Measurements from ENCODE around the gene PDE4B.

The PDE4B gene

DNA sequence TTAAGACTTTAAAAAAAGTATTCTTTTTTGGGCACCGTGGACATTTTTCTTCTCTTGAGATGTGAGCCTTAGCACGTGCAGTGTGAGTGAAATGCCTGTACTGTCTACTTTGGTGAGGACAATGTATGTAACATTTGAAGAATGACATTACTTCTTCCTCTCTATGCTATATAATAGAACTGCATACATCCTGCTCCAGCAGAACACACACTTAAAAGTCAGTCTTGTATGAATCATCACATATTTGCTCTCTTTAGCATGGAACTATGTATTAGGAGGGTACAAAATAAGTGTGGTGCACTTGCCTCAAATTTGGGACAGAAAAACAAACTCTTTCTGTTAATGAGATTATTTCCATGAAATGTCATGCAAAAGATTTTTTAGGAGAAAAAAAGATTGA is 382.9 kb downstream of the PDE4B start:
- DNase-seq (ENCODE audit: low read depth): no peak
- H3K4me3 ChIP-seq (ENCODE audit: low read depth, low read length): no peak overlapping the region
- no peak for TF ChIP-seq CTCF (IDR thresholded peaks at IDR 0.05; ENCODE audit: control insufficient read depth, extremely low read depth, insufficient read depth)

DNA sequence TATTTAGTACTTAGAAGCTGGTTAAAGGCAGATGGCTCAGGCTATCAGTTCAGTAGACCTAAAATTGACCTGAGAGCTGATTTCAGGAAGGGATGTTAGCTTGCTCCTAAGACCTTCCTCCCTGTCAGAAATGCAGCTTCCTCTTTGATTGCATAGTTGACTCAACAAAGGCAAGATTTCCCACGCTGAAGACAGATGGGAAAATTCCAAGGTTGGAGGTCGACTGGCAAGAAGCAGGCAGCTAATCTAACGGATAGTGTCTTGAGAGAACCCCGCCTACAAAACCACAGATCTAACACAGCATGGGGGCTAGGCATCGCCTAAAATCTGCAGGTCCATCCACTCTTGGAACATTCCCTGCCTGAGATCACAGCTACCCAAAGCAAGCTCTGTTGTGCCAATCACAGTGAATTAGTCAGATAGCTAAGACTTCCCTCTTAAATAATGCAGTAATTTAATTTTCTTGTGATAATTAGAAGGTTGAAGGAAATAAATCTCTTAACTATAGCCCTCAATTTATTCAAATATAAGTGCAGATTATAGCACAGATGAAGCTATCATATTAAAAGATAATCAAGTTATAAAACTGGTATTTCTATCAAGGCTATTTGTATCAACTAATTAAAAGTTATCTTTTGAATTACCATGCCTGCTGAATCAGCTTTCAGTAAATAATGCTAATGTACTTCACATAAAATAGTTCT is 383.5 kb downstream of the PDE4B start:
- no peak for DNase-seq (ENCODE audit: low read depth)
- TF ChIP-seq CTCF (IDR thresholded peaks at IDR 0.05; ENCODE audit: control insufficient read depth, extremely low read depth, insufficient read depth): no peak
- no peak overlapping the region for H3K4me3 ChIP-seq (ENCODE audit: low read depth, low read length)

DNA sequence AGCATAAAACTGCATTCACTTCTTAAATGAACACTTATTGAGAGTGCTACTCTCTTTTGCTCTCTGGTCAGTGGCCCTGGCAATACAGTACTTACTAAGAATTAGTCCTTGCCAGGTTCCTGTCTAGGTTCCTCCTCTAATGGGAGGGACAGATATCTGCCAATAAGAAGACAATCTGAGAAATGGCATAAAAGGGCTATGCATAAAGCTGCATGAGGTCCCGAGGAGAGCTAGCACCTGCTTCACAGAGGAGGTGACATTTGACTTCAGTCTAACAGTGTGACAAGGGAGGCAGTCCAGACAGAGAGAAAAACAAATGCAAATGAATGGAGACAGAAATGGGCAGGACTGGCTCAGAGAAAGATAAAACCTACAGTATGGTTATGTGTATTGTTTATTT is 384.1 kb downstream of the PDE4B start:
- TF ChIP-seq CTCF (IDR thresholded peaks at IDR 0.05; ENCODE audit: control insufficient read depth, extremely low read depth, insufficient read depth): no peak
- H3K4me3 ChIP-seq (ENCODE audit: low read depth, low read length): no peak overlapping the region
- no peak for DNase-seq (ENCODE audit: low read depth)

GRCh38 chr1:66177510-66177909 is 384.8 kb downstream of the PDE4B start:
- no peak for DNase-seq (ENCODE audit: low read depth)
- no peak for TF ChIP-seq CTCF (IDR thresholded peaks at IDR 0.05; ENCODE audit: control insufficient read depth, extremely low read depth, insufficient read depth)
- H3K4me3 ChIP-seq (ENCODE audit: low read depth, low read length): no peak overlapping the region

DNA sequence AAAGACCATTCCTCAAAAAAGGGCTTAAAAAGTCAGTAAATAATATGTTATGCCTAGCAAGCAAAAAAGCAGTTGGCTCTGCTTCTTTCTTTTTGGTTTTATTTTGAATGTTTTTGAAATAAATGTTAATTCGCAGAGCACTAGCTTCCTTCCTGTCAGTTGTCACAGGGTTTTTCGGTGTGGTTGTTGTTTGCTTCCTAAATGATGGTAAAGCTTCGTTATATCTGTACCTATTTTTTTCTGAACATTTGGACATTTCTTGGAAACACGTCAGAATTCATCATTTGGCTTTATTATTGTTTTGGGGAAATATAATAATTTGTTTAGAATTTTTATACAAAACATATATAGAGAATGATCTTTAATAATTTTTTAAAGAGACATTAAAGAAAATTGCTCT is 389.3 kb downstream of the PDE4B start:
- no peak for DNase-seq (ENCODE audit: low read depth)
- no peak overlapping the region for H3K4me3 ChIP-seq (ENCODE audit: low read depth, low read length)
- no peak for TF ChIP-seq CTCF (IDR thresholded peaks at IDR 0.05; ENCODE audit: control insufficient read depth, extremely low read depth, insufficient read depth)

DNA sequence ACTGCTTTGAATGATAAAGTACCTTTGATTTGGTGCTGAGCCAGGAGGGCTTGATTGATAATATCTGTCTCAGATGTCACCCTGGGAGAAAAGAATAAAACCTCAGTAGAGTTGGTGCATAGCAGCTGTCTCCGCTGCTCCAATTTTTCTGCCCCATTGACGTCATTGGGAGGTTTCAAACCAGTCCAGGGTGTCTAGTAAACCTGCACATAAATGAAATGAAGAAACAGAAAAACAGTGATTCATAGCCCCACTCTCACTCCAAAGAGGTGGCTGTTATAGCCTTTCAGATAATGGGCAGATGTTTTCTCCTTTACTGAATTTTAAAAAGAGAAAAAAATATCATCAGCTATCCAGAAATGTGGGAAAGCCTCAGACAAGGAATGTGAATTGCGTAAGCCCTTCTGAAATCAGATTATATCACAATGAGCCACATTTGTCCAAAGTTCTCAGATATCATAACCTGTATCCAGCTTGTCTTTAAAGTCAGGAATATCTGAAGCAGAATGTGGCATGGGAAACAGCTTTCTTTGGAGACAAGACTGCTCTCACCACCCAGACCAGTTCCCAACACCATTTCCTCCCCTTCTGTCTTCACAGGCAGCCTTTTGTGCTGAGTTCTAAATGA is 390.0 kb downstream of the PDE4B start:
- DNase-seq (ENCODE audit: low read depth): no peak
- TF ChIP-seq CTCF (IDR thresholded peaks at IDR 0.05; ENCODE audit: control insufficient read depth, extremely low read depth, insufficient read depth): no peak
- H3K4me3 ChIP-seq (ENCODE audit: low read depth, low read length): no peak overlapping the region

GRCh38 chr1:66183400-66183799 is 390.7 kb downstream of the PDE4B start:
- DNase-seq (ENCODE audit: low read depth): no peak
- TF ChIP-seq CTCF (IDR thresholded peaks at IDR 0.05; ENCODE audit: control insufficient read depth, extremely low read depth, insufficient read depth): no peak
- no peak overlapping the region for H3K4me3 ChIP-seq (ENCODE audit: low read depth, low read length)

Data from LNCaP clone FGC (cell line).